Neural crest cell (in vitro differentiated cells): ENCODE measurements around the gene PLVAP. TPM values are rescaled to one million over a fixed set of nuclear protein-coding genes. Genes with fewer than 3 reads are reported as not detected.

Experiments used
- DNase-seq: peaks from one replicate; pipeline ENCODE4 v3.0.0; 2021; ENCODE audit warnings: low read depth, mixed read lengths, low spot score
- H3K27ac Mint-ChIP-seq: one replicate; pipeline ENCODE4 v1.8.0; 2021; ENCODE audit warnings: mild to moderate bottlenecking, mixed read lengths; ENCODE audit not compliant: unreplicated experiment
- H3K27me3 Mint-ChIP-seq: 2 replicates; pipeline ENCODE4 v1.8.0; 2021; ENCODE audit warnings: low read depth, mild to moderate bottlenecking, mixed read lengths
- H3K36me3 Mint-ChIP-seq: 2 replicates; pipeline ENCODE4 v1.8.0; 2021; ENCODE audit warnings: low read depth, mild to moderate bottlenecking, mixed read lengths
- H3K4me1 Mint-ChIP-seq: 2 replicates; pipeline ENCODE4 v1.8.0; 2021; ENCODE audit warnings: mixed read lengths
- H3K4me3 Mint-ChIP-seq: one replicate; pipeline ENCODE4 v1.8.0; 2021; ENCODE audit warnings: mild to moderate bottlenecking, mixed read lengths
- H3K9me3 Mint-ChIP-seq: 2 replicates; pipeline ENCODE4 v1.8.0; 2021; ENCODE audit warnings: mixed read lengths
- CTCF ChIP-seq: fragments of 200-600 bp; sonication (generic); conservative IDR thresholded peaks from 2 replicates; pipeline ENCODE4 v1.5.0; 2021; ENCODE audit warnings: antibody characterized with exemption, mild to moderate bottlenecking
- total RNA-seq: library from RNA; stranded (reverse); gene quantifications from 2 replicates; pipeline ENCODE4 v1.2.1, GENCODE V29; 2021

Gene PLVAP
- total RNA-seq, 1 donor from 2014 or later: 1.8 TPM

DNA sequence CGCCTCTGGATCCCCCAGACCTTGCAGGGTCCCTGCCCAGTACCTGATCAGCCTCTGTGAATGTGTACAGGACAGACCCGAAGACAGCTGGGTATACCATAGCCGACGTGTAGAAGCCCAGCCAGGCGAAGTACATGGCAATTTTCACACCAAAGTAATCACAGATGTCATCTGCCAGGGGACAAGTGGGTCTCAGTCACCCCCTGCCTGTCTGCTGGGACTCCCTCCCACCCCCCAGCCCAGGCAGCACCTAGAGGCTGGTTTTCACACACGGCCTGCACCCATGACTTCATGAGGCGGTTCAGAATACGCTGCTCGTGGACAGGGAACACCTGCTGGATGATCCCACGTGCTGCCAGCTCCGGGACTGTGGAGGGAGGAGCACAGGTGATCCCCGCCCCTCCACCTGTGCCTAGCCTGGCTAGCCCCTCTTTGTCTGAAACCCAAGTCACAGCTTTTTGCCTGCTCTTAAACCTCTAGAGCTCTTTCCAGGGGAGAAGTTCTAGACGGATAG, 46.0 kb downstream of the PLVAP start:
- Mint-ChIP-seq H3K9me3 (no peaks in the 10 kb centered on the region), H3K27ac (no peak overlapping the region), H3K4me3 (peak overlapping the region; percentile 63), H3K27me3 (peaks cover 26% of the 10 kb centered on the region), H3K4me1 (peaks cover 23% of the 10 kb centered on the region), H3K36me3 (peaks cover 11% of the 10 kb centered on the region)
- no peak for TF ChIP-seq CTCF
- no peak for DNase-seq

DNA sequence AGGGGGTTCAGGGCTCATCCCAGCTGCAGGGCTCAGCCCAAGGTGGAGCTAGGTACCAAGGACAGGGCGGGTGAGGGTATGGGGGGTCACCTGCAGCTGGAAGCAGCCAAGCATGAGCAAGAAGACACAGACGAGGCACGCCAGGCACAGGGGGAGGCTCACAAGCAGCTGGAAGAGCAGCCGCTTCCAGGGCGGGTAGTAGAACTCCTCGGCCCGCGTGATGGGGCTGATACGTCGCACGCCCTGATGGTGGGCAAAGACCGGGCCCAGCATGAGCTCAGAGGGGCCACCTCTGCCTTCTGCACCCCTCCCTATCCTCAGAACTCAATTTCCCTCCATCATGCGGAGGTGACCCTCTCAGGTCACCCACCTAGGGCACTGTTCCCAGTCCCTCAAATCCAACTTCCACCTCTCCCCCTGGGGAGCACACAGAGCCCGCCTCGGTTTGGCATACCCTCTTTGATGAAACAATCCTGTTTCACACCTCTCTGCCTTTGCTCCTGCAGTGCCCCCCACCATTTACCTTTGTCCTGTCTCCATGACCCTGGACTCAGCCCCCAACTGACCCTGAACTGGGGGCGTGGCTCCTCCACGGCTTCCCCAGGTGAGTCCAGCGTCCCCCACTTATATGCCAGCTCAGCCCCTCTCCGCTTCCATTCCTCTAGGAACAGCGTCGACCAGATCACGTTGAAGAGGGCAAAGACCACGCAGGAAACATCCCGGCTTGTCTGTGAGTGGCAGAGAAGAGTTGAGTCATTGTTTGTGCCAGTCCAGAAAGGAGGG, 46.7 kb downstream of the PLVAP start:
- H3K27ac Mint-ChIP-seq: no peak overlapping the region
- DNase-seq: no peak
- H3K4me1 Mint-ChIP-seq: peaks cover 23% of the 10 kb centered on the region
- peaks cover 11% of the 10 kb centered on the region for H3K36me3 Mint-ChIP-seq
- H3K27me3 Mint-ChIP-seq: peaks cover 26% of the 10 kb centered on the region
- no peak for TF ChIP-seq CTCF
- peak overlapping the region; percentile 63 for H3K4me3 Mint-ChIP-seq
- no peaks in the 10 kb centered on the region for H3K9me3 Mint-ChIP-seq

DNA sequence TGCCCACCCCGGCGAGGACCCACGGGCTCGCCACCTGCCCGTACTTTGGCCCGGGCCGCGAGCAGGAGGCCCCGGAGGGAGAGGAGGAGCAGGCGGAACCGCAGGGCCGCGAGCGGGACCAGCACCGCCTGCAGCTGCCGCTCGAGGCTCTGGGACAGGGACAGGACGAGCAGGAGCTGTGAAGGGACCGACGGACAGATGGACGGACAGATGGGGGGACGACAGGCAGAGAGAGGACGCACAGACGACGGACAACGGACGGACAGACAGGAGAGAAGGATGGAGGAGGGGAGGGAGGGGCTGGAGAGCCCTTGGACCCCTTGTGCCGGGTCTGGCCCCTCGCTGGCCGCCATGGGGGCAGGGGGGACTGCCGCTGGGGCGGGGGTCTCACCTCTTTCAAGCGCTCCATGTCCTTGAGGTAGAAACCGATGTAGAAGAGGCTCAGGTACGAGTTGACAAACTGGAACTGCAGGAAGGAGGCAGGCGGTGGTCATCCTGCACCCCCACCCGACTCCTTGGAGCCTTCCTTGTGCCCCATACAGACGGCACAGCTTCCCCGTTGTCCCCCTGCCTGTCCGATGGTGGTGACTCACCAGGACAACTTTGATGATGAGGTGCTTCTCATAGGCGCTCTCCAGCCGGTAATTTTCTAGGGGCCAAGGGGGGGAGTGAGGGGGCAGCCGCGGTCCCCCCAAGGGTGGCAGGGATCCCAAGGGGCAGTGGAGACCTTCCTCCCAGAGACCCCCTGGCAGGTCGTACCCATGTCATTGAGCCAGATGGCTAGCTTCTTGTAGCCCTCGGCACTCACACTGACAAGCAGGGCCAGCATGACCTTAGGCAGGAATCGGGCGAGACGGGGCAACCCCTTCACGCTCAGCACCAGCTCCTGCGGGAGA, 47.5 kb downstream of the PLVAP start:
- peaks cover 11% of the 10 kb centered on the region for H3K36me3 Mint-ChIP-seq
- H3K27ac Mint-ChIP-seq: no peak overlapping the region
- peaks cover 15% of the 10 kb centered on the region for H3K4me1 Mint-ChIP-seq
- peak overlapping the region; percentile 57 for H3K4me3 Mint-ChIP-seq
- no peaks in the 10 kb centered on the region for H3K9me3 Mint-ChIP-seq
- H3K27me3 Mint-ChIP-seq: peaks cover 26% of the 10 kb centered on the region
- TF ChIP-seq CTCF: no peak
- no peak for DNase-seq

DNA sequence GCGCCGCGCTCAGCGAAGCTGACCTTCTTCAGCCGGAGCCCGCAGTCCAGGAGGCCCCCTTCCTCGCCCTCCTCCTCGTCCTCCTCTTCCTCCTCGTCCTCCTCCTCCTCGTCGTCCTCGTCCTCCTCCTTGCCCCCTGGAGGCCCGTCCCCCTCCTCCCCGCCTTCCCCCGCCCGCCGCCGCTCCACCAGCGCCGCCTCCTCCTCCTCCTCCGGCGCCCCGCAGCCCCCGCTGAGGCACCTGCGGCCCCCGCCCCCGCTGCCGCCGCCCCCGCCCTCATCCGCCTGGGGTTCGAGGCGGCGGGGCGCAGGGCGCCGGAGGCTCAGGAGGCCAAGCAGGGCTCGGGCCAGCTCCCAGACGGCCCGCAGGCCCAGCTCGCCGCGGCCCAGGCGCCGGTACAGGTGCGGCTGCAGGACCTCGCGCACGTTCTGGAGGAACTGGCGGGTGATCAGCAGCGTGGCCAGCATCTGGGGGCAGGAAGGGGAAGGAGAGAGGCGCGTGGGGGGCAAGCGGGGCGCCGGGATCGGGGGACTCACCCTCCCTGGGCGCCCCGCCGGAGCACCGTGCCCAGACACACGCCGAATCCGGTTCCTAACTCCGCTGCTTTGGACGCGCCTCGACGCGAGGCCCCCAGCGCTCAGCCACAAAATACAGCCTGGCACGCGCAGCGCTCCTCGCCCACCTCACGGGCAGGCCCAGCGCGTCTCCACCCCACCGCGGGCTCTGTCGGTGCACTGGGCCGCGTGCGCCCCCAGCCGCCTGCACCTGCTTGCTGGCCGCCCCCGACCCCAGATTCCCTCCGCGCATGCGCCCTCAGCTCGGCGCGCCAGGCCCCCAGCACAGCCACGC, 48.4 kb downstream of the PLVAP start:
- no peak for DNase-seq
- TF ChIP-seq CTCF: no peak
- H3K4me3 Mint-ChIP-seq: no peak overlapping the region
- H3K27ac Mint-ChIP-seq: no peak overlapping the region
- no peaks in the 10 kb centered on the region for H3K9me3 Mint-ChIP-seq
- peaks cover 26% of the 10 kb centered on the region for H3K27me3 Mint-ChIP-seq
- H3K36me3 Mint-ChIP-seq: peaks cover 11% of the 10 kb centered on the region
- peaks cover 11% of the 10 kb centered on the region for H3K4me1 Mint-ChIP-seq
